Transverse colon (tissue), 4 donors: ENCODE results near the gene CTSL.

Source experiments
- CTCF ChIP-seq, 5 experiments: fragments of 200-600 bp in 3 of 5; fragments of 450-650 bp in 2 of 5; sonication (generic) in 3 of 5; IDR thresholded peaks; 1 replicate in 2 of 5; 2 replicates in 3 of 5; pipeline ENCODE4 v1.5.1; 2016 to 2017; ENCODE audit warnings: antibody characterized with exemption in 5 of 5, inconsistent platforms in 3 of 5, mild to moderate bottlenecking in 2 of 5, moderate library complexity in 1 of 5
- POLR2AphosphoS5 ChIP-seq, 3 donors: sonication (generic); formaldehyde crosslinking; IDR thresholded peaks; one replicate each; pipeline ENCODE4 v1.6.1; 2016; ENCODE audit warnings: antibody characterized with exemption in 3 of 3

GRCh38 chr9:87722393-87723088, 3.4 kb upstream of the CTSL start:
- TF ChIP-seq CTCF (IDR thresholded peaks at IDR 0.05) (no peak), POLR2AphosphoS5 (IDR thresholded peaks at IDR 0.05) (no peak)
